ENCODE results near the gene NLGN2. TPM values are rescaled to one million over a fixed set of nuclear protein-coding genes. Genes with fewer than 3 reads are reported as not detected.

The NLGN2 gene
- total RNA-seq = 1.7 and 3.4 TPM in 2 replicates
- total RNA-seq (2013) = 0.19 TPM
- 0.52 and 0.68 TPM in 2 replicates for polyA plus RNA-seq
- polyA minus RNA-seq = 0.26 and 0.36 TPM in 2 replicates

- ATAC-seq (ENCODE audit: low read depth) = no peak
- peak within 1 kb of the TSS; percentile 53 for H3K4me3 Mint-ChIP-seq
- H3K4me1 ChIP-seq (ENCODE audit: control insufficient read depth in 2 of 2, insufficient read depth in 2 of 2, low read length in 2 of 2) = peaks cover 17 to 20% of the 10 kb centered on the region in 2 donors
- peaks cover 6% of the 10 kb centered on the region for H3K79me2 ChIP-seq (ENCODE audit: control insufficient read depth, insufficient read depth, low read length)
- peaks cover 23% of the 10 kb centered on the region for H3K4me1 Mint-ChIP-seq
- H3K9me3 Mint-ChIP-seq (ENCODE audit: insufficient read depth) = no peaks in the 10 kb centered on the region
- ChIA-PET POLR2A (no interaction called here), CTCF (interaction anchor here (1.1 to 1.2 kb wide), 3 partner anchors 29 to 153 kb away, joined by 3 read pairs; no protein-coding TSS in a partner anchor)
- H2AFZ ChIP-seq (ENCODE audit: insufficient read depth, low read depth, low read length, poor library complexity, severe bottlenecking) = peak within 1 kb of the TSS; percentile 33
- peaks cover 0 to 4% (median 0%) of the 10 kb centered on the region in 3 donors for H3K9me3 ChIP-seq (ENCODE audit: control extremely low read depth in 1 of 3, control insufficient read depth in 2 of 3, insufficient read depth in 1 of 3, low read length in 2 of 3)
- no peak within 1 kb of the TSS for H3K27ac ChIP-seq (ENCODE audit: low read length in 2 of 2)
- WGBS (ENCODE audit: insufficient coverage) = 46% methylated on average over 5 of the region's 12 CpGs
- H3K4me2 ChIP-seq (replicated peaks; ENCODE audit: low read depth, low read length, poor library complexity, severe bottlenecking) = peak within 1 kb of the TSS; percentile 65
- no peak within 1 kb of the TSS for H3K4me3 ChIP-seq (ENCODE audit: control extremely low read depth in 1 of 5, extremely low read depth in 1 of 5, insufficient read depth in 1 of 5, low read depth in 2 of 5, low read length in 4 of 5)
- TF ChIP-seq EZH2 (IDR thresholded peaks at IDR 0.05; ENCODE audit: borderline replicate concordance, insufficient read depth, low read depth, low read length, poor library complexity, severe bottlenecking) = no peak
- TF ChIP-seq CTCF (IDR thresholded peaks at IDR 0.05) = no peak
- no peak within 1 kb of the TSS for H3K27ac Mint-ChIP-seq
- no peak within 1 kb of the TSS for H3K9ac ChIP-seq (ENCODE audit: low read length)
- peaks cover 30% of the 10 kb centered on the region for H3K27me3 Mint-ChIP-seq
- no peaks in the 10 kb centered on the region for H4K20me1 ChIP-seq (ENCODE audit: control insufficient read depth, insufficient read depth, low read length, poor library complexity, severe bottlenecking)
- H3K36me3 ChIP-seq (replicated peaks in 1 of 2; ENCODE audit: control extremely low read depth in 1 of 2, control insufficient read depth in 1 of 2, extremely low read depth in 1 of 2, insufficient read depth in 2 of 2, low read length in 1 of 2) = no peaks in the 10 kb centered on the region
- H3K27me3 ChIP-seq (replicated peaks in 1 of 4; ENCODE audit: control extremely low read depth in 1 of 4, control insufficient read depth in 3 of 4, insufficient read depth in 4 of 4, low read length in 3 of 4) = peaks cover 0 to 33% (median 4%) of the 10 kb centered on the region in 4 experiments
- no peak for DNase-seq
- intact Hi-C loops (cut with micrococcal nuclease) = no loop called here
These were observed at the start of gene NLGN2 for GRCh38 chr17:7407485-7408251. TSS of gene NLGN2 (plus strand) at chr17:7407845. CDS start at chr17:7408256, 411 bp downstream.

- Histone ChIP-seq H3K9me3 (ENCODE audit: control extremely low read depth in 1 of 3, control insufficient read depth in 2 of 3, insufficient read depth in 1 of 3, low read length in 2 of 3) (no peaks in the 10 kb centered on the region), H4K20me1 (ENCODE audit: control insufficient read depth, insufficient read depth, low read length, poor library complexity, severe bottlenecking) (no peaks in the 10 kb centered on the region), H3K27me3 (replicated peaks in 1 of 4; ENCODE audit: control extremely low read depth in 1 of 4, control insufficient read depth in 3 of 4, insufficient read depth in 4 of 4, low read length in 3 of 4) (peaks cover 0 to 3% (median 1%) of the 10 kb centered on the region in 4 experiments)
These were observed 45.7 kb upstream of the NLGN2 start for GRCh38 chr17:7361906-7362305.

More at GRCh38 chr17:7361906-7362305, 45.7 kb upstream of the NLGN2 start:
- Histone ChIP-seq H3K27ac (ENCODE audit: low read length in 2 of 2) (no peak overlapping the region), H3K4me1 (ENCODE audit: control insufficient read depth in 2 of 2, insufficient read depth in 2 of 2, low read length in 2 of 2) (no peaks in the 10 kb centered on the region), H3K36me3 (replicated peaks in 1 of 2; ENCODE audit: control extremely low read depth in 1 of 2, control insufficient read depth in 1 of 2, extremely low read depth in 1 of 2, insufficient read depth in 2 of 2, low read length in 1 of 2) (no peaks in the 10 kb centered on the region), H3K4me2 (replicated peaks; ENCODE audit: low read depth, low read length, poor library complexity, severe bottlenecking) (no peak overlapping the region), H3K9ac (ENCODE audit: low read length) (no peak overlapping the region), H3K4me3 (ENCODE audit: control extremely low read depth in 1 of 5, extremely low read depth in 1 of 5, insufficient read depth in 1 of 5, low read depth in 2 of 5, low read length in 4 of 5) (no peak overlapping the region), H3K79me2 (ENCODE audit: control insufficient read depth, insufficient read depth, low read length) (no peaks in the 10 kb centered on the region), H2AFZ (ENCODE audit: insufficient read depth, low read depth, low read length, poor library complexity, severe bottlenecking) (no peak overlapping the region)
- no peaks in the 10 kb centered on the region for H3K27me3 Mint-ChIP-seq
- TF ChIP-seq CTCF (IDR thresholded peaks at IDR 0.05) = no peak
- no peak for TF ChIP-seq EZH2 (IDR thresholded peaks at IDR 0.05; ENCODE audit: borderline replicate concordance, insufficient read depth, low read depth, low read length, poor library complexity, severe bottlenecking)
- intact Hi-C loops (cut with micrococcal nuclease) = no loop called here
- 51% methylated on average over 3 of the region's 3 CpGs for WGBS (ENCODE audit: insufficient coverage)
- no peak for ATAC-seq (ENCODE audit: low read depth)
- H3K9me3 Mint-ChIP-seq (ENCODE audit: insufficient read depth) = no peaks in the 10 kb centered on the region
- POLR2A ChIA-PET = interaction anchor here (0.6 to 0.7 kb wide), 2 partner anchors 10 to 192 kb away, joined by 3 to 7 read pairs; partner anchors contain the start of gene KCTD11
- H3K27ac Mint-ChIP-seq = no peak overlapping the region
- no peak for DNase-seq
- no peaks in the 10 kb centered on the region for H3K4me1 Mint-ChIP-seq
- CTCF ChIA-PET = interaction anchor here (1.5 kb wide), 1 partner anchor 42 kb away, joined by 4 read pairs; the partner anchor contains the start of gene TMEM256
- no peak overlapping the region for H3K4me3 Mint-ChIP-seq
